ENCODE data around the gene UPP1.

Gene UPP1

DNA sequence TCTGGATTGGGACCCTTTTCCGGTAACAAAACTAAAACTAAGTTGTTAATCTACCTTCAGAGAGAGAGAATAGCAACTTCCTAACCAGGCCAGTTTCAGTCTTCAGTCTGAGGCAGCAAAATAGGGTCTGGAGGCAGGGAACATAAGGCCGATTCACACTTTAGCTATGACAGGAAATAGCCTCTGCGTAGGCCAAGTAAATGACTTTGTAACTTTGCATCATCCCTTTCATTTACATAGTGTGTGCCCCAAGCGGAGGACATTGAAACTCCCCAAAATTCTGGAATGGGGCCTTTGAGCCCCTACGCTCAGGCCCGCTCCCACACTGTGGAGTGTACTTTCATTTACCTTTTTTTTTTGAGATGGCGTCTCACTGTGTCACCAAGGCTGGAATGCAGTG, 1.7 kb upstream of the UPP1 start:
- no peak for DNase-seq

DNA sequence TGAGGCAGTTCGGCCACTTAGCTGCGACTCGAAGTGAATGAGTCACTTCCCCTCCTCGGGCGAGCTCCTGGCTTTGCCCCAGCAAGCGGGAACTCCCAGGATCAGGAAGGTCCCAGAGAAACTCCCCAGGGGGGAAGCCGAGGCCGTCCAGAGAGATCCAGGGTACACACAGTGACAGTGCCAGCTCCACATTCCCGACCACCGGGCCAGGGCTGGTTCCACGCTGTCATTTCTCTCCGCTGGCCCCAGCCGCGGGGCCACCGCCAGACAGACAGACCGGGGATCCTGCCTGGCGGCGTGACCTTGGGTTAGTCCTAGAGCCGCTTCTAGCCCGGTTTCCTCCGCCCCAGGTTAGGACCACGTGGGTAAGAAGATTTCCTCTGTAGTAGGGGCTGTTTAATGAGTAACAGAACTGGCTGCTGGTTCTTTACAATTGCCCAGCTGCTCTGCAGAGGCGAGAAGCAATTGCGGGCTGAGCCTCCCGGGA, 463 bp upstream of the UPP1 start:
- DNase-seq: peak; percentile 92

DNA sequence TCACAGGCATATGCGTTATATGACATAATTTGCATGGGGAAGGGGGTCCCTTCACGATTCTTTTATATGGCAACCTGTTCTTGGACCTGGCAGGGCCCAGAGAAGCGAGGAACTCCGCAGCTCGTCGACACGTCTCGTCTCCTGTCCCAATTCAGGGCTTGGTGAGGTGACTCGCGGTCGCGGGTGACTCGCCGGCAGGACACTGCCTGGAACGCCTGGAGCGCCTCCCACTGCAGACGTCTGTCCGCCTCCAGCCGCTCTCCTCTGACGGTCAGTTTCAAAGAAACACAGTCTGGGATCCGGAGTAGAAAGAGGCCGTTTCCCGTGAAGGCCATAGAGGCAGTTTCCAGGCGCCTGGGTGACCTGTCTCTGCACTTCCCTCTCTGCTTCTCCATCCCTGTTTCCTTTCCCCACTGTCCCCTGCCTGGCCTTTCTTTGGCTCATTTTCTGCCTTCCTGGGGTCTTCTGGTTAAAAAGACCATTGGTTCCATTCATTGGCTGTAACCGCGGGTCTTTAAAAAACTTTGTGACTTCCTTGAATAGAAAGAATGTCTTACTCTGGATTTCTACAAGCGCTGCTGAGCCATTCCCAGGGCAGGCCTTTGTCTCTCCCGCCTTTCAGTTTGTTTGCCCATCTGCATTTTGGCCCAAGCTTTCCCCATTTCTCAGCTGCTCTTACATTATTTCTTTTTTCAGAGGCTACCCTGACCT, 1.2 kb downstream of the UPP1 start:
- no peak for DNase-seq

DNA sequence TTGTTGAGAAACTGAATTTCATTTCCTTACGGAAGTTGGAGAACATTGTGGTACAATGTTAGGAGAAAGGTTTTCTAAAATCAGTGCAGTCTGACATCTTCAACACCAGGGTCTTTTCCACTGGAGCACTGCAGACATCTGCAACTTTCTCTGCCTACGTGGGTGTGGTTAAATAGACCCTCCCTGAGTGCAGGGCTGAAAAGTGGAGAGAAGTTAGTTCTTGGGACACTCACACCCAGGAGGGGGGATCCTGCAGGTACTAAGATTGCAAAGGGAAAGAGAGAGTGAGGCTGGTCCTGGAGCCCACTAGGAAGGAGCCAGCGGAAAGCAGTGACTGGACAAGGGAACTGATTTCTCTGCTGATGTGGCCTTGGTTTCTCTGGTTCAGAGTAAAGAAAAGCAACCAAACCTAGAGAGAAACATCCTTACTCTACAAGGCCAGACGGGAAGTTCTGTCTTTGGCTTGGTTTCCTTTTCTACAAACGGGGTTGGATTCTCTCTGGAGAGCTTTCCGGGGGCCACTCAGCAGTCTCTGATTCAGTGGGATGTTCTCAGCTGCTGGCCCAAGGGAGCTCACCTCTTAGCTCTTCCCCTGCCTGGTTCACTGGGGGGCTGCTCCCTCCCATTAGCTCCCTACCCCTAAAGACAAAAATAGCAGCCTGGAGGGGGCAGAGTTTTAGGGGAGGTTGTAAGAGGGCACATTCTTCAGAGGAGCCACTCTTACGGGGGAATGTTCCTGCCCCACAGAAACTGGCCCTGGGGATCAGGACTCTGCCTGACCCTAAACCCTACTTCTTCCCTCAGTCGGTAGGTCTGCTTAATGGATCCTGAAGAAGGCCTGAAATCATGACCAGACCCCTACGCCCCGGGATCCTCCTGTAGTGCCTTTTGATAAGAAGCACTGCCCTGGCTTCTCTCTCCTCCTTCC, 2.7 kb downstream of the UPP1 start:
- DNase-seq: no peak

DNA sequence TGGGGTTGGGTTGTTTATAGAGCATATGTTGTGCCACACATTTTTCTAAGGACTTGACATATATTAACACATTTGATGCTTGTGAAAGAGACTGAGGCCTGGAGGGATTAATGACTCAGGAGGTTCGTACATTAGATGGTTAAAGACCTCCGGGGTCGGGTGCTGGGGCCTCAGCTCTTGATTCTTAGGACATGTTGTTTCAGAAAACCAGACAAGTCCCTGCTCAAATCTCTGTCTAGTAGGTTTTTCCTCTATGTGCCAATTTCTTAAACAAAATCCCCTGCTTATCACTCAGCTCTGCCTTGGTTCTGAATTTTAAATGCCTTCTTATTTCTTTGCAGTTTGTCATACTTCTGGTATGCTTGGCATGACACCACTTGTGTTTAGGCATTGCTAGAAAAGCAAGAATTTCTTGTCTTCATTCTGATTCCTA, 5.8 kb downstream of the UPP1 start:
- no peak for DNase-seq

DNA sequence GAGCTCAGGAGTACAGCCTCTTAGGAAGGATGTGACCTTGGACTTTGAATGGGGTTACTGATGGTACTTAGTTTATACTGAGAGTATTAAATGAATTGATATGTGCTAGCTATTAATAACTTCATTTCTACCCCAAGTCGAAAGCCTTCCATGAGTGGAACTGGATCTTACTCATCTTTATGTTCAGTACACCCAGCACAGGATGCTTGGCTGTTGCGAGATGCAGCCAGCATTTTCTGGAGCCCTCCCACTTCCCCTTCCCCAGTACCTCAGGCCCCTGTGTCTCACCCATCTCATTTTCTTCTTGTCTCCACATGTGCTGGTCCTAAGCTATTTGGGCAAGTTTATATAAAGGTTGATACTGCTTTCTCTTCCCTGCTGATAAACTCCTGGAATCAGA, 7.2 kb downstream of the UPP1 start:
- no peak for DNase-seq

DNA sequence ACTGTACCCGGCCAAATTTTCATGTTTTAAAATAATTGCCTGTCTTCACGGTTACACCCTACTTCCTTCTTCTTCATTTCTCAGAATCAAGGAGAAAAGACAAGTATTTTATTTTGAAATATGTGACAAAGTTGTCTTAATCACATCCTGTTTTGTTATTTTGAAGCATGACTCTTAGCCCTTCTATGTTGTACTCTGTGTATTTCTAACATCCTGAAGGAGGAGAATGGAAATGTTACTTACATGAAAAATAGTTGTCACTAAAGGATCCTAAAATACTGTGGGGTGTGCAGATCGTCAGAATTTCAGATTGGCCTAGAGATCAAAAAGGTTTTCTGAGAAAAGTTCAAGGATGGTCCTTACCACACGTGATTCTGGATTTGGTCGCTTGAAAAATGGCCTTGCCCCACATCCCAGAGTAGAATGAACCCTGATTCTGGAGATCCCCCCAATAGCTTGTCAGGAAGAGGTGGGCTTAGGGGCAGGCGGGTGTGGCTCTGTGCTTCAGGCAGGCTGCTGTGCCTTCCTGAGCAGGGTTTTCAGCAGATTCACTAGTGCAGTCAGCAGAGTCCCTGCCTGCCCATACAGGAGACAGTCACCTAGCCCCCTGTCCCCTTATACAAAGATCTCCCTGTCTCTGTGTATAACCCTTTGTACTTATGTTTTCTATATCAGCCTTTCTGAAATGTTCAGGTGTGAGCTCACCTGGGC, 8.6 kb downstream of the UPP1 start:
- DNase-seq: no peak

DNA sequence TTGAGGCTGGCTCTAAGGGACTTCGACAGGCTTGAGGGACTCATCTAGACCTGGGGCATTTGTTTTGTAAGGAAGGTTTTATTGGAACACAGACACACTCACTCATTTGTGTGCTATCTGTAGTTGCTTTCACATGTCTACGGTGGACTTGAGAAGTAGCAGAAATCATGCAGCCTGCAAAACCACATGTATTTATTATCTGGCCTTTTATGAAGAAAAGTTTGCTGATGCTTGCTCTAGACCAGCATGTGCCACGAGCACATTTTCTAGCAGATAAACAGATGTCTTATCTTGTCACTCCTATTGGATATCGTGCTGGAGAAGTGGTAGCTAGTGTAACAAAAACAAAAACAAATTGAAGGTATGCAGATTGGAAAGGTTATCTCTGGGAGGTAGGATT, 9.8 kb downstream of the UPP1 start:
- no peak for DNase-seq

DNA sequence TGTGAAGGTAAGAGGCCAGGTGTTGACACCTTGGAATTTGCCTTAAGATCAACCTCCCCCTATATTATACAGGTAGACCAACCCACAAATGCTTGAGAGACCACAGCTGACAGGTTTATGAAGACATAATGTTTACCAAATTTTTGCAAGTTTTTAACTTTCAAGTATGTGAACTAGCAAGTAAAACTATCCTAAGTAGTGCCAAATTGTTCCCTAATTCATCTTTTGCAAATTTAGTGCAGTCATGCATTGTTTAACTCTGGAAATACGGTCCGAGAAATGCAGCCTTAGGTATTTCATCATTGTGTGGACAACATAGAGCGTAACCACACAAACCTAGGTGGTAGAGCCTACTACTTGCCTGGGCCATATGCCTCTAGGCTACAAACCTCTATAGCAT, 10.7 kb downstream of the UPP1 start:
- no peak for DNase-seq

DNA sequence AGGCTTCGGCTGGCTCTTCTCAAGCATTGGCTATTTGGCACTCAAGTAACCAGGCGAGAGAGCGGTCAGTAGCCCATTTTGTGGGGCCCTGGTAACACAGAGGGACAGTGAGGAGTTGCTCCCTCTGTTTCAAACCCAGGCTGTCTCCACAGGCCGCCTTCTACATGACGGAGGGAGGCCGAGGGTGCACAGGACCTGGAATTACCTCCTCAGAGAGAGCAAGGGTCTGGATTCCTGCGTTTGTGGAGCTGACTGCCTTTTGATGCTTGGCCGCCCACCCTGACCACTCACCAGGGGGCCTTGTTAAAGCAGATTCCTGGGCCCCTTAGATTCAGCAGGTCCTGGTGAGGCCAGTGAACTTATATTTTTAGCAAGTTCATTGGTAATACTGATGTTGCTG, 12.3 kb downstream of the UPP1 start:
- no peak for DNase-seq

DNA sequence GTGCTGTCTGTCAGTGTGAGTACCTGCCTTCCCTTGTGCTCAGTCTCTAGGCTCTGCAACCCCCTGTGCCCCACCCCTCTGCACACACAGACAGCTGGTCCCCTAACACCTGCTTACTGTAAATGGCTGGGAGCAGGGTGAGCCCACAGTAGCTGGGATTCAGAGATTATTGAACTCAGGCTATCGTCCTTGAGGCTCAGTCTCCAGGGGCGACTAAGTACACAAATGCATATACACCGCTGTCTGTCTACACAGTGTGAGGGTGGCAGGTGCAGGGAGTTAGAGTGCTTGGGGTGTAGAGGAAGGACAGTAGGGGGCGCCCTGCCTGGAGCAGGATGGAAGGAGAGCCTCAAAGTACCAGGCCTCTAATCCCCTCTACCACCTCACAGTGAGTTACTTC, 12.9 kb downstream of the UPP1 start:
- DNase-seq: no peak

DNA sequence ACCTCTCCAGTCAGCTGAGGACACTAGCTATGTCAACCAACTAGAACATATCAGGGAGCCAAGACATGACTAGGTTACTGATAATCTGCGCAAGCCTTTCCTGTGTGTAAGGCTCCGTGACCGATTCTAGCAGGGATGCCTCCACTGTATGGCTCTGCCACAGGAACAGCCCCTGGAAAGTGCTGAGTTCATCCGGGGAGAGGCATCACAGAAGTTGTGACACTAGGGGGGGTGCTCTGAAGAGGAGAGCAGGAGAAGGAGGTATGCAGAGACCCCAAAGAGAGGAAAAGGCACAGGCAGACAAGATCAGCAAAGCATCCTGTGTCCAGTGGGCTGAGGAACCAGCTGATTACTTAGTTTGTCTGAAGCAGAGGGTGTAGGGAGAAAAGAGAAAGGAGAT, 13.5 kb downstream of the UPP1 start:
- no peak for DNase-seq

DNA sequence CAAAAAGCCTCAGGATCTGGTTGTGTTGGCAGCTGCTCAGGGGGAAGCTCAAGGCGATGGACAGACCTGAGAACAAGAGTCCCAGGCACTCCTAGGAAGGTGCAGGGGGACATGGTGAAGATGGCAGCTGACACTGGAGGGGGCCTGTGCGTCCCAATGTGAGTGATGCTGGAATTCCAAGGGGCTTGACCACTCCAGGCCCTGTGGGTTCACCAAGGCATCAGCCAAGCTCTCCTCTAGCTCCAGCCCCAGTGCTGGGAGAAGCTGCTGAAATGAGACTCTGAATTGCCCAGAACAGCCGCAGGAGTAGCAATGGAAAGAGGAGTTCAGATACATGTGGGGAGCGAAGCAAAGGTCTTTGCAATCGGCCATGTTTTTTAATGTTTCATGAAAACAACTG, 16.0 kb downstream of the UPP1 start:
- no peak for DNase-seq

DNA sequence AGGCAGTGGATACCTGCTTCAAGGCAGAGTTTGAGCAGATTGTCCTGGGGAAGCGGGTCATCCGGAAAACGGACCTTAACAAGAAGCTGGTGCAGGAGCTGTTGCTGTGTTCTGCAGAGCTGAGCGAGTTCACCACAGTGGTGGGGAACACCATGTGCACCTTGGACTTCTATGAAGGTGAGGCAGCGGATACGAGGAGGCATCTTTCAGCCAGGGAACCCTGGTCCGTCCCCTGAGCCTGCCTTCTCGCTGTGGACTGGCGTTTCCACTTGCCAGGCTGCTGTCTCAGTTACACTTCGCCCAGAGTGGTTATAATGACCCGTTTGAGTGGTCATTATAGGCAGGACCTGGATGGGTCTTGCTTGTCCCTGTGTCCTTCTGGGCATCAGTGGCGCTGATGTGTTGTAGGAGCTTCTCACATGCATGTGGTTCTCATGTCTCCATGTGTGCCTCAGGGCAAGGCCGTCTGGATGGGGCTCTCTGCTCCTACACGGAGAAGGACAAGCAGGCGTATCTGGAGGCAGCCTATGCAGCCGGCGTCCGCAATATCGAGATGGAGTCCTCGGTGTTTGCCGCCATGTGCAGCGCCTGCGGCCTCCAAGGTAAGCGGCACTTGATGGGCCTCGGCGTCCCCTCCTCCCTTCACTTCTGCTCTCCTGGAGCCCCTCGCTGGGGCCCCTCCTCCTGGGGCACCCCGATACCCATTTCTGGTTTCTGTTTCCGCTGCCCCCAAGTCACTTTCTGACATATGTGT, 18.0 kb downstream of the UPP1 start:
- no peak for DNase-seq

DNA sequence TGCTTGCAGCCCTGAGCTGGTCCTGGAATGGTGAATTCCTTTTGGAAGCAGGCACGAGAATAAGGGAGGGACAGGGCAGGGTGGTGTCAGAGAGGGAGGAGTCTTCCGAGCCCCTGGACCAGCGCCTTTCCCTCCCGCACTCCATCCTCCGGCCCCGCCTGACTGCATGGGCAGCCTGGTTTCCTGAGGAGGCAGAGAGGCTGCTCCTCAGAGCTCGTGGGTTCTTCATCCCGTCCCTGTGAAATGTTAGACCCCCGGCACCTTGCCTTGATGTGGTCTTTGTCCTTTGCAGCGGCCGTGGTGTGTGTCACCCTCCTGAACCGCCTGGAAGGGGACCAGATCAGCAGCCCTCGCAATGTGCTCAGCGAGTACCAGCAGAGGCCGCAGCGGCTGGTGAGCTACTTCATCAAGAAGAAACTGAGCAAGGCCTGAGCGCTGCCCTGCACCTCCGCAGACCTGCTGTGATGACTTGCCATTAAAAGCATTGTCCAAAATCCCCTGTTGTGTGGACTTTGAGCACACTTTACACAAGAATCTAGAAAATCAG, 18.9 kb downstream of the UPP1 start:
- no peak for DNase-seq

DNA sequence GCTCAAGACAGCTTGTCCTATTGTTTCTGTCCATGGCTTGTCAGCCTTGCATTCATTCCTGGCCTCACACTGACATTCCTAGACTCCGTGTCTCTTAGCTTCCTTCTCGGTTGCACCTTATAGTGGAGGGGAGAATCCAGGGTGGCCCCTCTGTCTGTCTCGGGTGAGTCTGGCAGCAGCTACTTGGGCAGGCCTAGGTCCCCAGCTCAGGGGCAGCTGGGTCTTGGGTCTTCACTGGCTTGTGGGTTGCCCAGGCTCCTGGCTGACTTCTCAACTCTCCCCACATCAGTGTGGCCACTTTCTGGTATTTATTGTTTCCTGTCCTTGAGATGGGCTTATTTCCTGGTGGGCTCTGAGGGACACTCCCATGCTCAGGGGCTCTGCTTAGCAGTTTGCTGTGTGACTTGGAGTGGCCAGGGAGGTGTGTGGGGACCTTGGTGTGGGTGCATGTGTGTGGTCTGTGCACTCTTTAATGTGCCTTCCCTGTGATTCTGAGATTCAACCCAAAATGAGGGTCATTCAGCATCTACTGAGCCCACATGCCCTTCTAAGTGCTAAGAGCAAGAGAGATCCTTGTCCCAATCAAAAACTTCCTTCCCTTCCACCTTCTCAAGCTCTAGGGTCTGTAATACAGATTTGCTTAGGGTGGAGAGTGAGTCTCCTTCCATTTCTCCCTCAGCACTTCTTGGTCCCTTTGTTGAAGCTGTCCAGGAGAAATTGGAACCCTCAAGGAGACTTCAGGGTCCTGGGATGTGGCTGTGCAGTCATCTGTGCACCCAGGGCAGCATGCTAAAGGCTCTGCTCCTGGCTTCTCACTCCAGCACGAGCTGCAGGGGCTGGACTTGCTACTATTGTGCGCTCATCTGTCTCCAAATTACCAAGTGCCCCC, 20.1 kb downstream of the UPP1 start:
- DNase-seq: no peak

DNA sequence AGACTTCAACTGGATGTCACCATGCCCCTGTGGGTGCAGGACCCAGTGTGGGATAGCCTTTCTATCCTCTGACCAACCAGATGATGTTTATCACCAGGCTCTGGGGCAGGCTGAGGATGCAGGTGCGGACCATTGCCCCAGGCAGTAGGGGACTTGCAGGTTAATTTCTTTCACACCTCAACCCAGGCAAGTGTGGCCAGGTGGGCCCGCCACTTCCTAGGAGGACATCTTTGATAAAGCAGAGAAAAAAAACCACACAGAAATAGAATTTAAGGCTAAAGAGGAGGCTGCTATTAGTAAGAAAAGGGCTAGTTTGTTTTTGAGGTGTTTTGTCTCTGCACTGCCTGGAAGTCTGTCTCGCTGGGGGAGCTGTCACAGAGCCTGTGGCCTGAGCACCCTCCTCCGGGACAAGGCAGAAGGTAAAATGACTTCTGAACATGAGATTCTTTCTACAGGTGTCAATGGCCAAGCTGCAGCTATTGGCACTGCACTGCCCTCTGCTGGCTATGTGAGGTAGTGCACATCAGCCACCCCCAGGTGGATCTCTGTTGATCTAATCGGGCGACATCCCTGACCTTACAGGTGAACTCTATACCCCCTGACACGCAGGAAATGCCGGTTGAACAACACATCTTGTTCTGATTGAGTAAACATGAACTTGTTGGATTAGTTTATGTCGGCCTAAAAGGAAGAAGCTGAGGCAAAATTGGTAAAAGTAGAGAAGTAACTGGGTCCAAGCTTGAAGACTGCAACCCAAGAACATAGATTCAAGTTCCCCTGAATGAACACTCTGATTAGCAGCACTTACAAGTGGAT, 21.0 kb downstream of the UPP1 start:
- DNase-seq: peak; percentile 60

DNA sequence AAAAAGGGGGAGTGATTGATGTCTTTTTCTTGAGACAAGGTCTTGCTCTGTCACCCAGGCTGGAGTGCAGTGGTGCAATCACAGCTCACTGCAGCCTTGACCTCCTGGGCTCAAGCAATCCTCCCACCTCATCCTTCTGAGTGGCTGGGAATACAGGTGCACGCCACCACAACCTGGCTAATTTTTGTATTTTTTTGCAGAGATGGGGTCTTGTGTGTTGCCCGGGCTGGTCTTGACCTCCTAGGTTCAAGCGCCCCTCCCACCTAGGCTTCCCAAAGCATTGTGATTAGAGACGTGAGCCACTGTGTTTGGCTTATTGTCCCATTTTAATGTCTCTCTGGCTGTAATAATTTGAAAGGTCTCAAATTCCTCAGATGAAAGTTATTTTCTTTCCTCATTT, 21.8 kb downstream of the UPP1 start:
- no peak for DNase-seq

DNA sequence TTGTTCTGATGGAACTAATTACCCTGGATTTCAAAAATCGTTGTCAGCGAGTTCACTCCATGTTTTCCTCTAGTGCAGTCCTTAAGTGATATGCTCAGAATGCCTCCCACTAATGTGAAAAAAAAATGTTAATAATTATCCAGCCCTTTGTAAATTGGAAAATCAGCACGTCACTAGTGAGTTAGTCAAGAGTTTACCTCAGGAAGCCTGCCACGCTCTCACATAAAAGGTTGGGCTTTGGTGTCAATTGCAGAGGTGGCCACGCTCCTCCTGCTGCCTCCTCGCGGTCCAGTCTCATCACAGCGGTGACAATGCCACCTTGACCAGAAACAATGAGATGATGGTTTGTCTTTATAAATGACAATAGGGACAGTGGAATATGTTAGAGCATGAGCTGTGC, 22.5 kb downstream of the UPP1 start:
- DNase-seq: no peak

DNA sequence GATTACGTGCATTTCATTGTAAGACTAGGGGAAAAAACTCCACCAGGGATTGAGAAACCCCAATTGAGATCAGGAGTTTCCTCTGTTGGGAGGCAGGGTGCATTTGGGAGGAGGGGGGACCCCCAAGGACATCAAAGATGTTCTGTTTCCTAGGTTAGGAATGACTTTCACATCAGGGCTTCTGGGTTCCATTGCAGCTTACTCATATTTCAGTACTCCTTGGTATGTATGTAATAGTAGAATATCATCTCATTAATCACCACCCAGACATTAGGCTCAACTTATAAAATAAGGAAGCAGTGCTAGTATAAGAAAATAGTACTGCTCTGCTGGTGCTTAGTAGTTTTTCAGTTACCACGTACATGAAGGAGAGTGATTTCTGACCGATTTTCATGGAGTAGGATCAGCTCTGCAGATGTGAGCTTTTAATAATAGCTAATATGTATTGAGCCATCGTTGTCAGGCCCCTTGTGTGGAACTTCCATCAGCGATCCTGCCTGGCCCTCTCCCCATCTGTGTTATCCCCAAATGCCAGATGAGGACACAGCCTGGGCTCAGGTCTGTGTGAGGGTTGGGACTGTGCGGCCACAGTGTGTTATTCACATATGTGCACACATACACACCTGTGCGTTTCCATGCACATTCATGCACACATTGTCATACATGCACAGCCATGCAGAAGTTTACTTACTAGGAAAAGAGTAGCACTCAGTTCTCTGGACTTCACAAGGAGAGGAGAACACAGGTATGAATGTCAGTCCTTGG, 23.5 kb downstream of the UPP1 start:
- DNase-seq: no peak
